HG03354 (cell line): ENCODE data around the gene ROBO3.

Source experiments
- ATAC-seq: cut with Tn5 transposase; IDR thresholded peaks from one replicate; pipeline ENCODE4 v1.9.1; 2021; ENCODE audit warnings: mild to moderate bottlenecking; ENCODE audit not compliant: unreplicated experiment, poor library complexity, severe bottlenecking

The ROBO3 gene

GRCh38 chr11:124917115-124917637 lies 51.9 kb downstream of the ROBO3 start:
- no peak for ATAC-seq

DNA sequence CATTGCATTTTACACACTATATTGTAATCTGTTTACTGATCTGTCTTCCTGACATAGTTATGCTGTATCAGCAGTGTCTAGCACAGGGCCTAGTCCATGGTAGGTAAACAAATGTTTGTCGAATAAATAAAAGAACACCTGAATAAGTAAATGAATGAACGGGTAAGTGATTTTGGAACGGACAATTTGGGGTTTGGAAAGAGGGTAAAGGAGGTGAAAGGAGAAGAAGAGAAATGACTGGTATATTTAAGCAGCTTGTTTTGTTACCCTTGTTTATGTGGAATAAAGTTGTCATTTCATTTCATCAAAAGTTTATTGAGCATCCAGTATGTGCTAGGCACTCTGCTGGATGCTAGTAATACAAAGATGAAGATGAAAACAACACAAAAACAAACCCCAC lies 53.7 kb downstream of the ROBO3 start, which contains the start of gene HEPN1:
HEPN1 (plus strand) TSS at position 301 of the 400 bp plus-strand sequence.
- ATAC-seq: no peak

GRCh38 chr11:124919898-124920297 lies 54.7 kb downstream of the ROBO3 start:
- no peak for ATAC-seq

DNA sequence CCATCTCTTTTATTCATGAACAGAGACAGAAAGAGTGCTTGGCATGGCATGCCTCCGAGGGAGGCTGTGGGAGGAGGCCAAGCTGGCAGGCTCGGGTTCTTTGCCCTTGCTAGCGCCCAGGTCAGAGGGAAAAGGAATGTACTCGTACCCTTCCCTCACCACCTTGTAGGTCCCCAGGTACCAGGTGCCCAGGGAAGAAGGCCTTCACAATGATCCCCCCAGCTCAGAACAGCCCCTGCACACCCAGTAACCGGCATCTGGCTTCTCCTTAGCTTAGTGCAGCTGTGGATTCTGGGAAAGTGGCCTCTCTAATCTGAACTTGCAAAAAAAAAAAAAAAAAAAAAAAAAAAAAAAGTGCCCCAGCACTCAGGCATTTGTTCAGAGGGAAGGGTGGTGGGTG lies 55.1 kb downstream of the ROBO3 start:
- no peak for ATAC-seq

- peak; percentile 74 for ATAC-seq
These were observed 55.8 kb downstream of the ROBO3 start for GRCh38 chr11:124920870-124921609.

DNA sequence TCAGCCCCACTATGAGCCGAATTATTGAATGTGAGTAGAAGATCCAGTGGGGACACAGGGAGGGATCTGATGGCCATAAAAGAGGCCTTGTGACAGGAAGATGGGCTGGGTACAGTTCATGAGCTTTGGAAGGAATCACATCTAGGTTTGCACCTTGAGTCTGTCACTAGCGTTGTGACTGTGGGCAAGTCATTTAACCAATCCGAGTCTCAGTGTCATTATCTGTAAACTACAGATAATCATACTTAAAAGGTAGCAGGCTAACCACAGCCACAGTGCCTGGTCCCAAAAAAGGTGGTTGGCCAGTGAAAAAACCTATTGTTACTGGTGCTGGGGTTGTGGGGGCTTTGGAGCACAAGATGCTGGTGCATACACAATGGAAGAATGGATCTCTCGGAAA lies 57.6 kb downstream of the ROBO3 start:
- no peak for ATAC-seq

DNA sequence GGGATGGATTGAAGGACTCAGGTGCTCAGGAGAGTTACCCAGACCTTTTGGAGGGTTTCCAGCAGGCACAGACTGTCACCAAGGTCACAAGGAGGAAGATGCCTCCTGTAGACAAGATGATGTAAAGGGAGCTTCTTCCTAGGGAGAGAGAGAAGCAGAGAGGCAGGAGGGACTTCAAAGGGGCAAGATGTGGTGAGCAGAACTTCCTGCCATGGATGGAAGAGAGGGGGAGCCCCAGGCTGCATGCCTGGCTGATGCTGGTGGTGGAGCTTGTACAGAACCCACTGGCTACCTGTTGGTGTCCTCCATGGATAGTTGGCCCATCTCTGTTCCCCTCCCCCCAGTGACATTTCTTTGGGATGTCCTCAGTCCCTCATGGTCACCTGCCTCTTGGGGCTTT lies 58.1 kb downstream of the ROBO3 start:
- no peak for ATAC-seq

- no peak for ATAC-seq
These were observed 63.9 kb downstream of the ROBO3 start for GRCh38 chr11:124928942-124929665.

GRCh38 chr11:124930799-124931198 lies 65.6 kb downstream of the ROBO3 start:
- peak; percentile 66 for ATAC-seq
